ENCODE measurements around the gene GUCY1A1.

Gene GUCY1A1

GRCh38 chr4:155704841-155705404 is 38.3 kb downstream of the GUCY1A1 start:
- H3K27ac ChIP-seq: peak overlapping the region; percentile 16; the same call in 1 of the 2 replicates
- no peak for TF ChIP-seq ZFX (IDR thresholded peaks at IDR 0.05)
- TF ChIP-seq CTCF (conservative IDR thresholded peaks at IDR 0.05): no peak

- no peak overlapping the region for H3K27ac ChIP-seq
- no peak for TF ChIP-seq CTCF (conservative IDR thresholded peaks at IDR 0.05)
- TF ChIP-seq ZFX (IDR thresholded peaks at IDR 0.05): no peak
Observed at GRCh38 chr4:155705664-155706063, 39.0 kb downstream of the GUCY1A1 start.

- no peak for TF ChIP-seq ZFX (IDR thresholded peaks at IDR 0.05)
- no peak for TF ChIP-seq CTCF (conservative IDR thresholded peaks at IDR 0.05)
- H3K27ac ChIP-seq: no peak overlapping the region
Observed at GRCh38 chr4:155706147-155706546, 39.5 kb downstream of the GUCY1A1 start.

GRCh38 chr4:155707251-155707650 is 40.6 kb downstream of the GUCY1A1 start:
- no peak overlapping the region for H3K27ac ChIP-seq
- TF ChIP-seq CTCF (conservative IDR thresholded peaks at IDR 0.05): no peak
- TF ChIP-seq ZFX (IDR thresholded peaks at IDR 0.05): no peak

- H3K27ac ChIP-seq: no peak overlapping the region
- TF ChIP-seq ZFX (IDR thresholded peaks at IDR 0.05): no peak
- no peak for TF ChIP-seq CTCF (conservative IDR thresholded peaks at IDR 0.05)
Observed at GRCh38 chr4:155708782-155709181, 42.1 kb downstream of the GUCY1A1 start.

- H3K27ac ChIP-seq: no peak overlapping the region
- TF ChIP-seq ZFX (IDR thresholded peaks at IDR 0.05) (no peak), CTCF (conservative IDR thresholded peaks at IDR 0.05) (no peak)
Observed at GRCh38 chr4:155709918-155710317, 43.3 kb downstream of the GUCY1A1 start.

- H3K27ac ChIP-seq: no peak overlapping the region
- TF ChIP-seq ZFX (IDR thresholded peaks at IDR 0.05): no peak
- TF ChIP-seq CTCF (conservative IDR thresholded peaks at IDR 0.05): no peak
Observed at GRCh38 chr4:155711556-155711955, 44.9 kb downstream of the GUCY1A1 start.
